ENCODE results near the gene DOCK2. TPM values are rescaled to one million over a fixed set of nuclear protein-coding genes. Genes with fewer than 3 reads are reported as not detected.

Gene DOCK2
- total RNA-seq, 4 donors from 2014 or later, result 3.1 to 3.9 (median 3.3) TPM

- no peak overlapping the region for H3K4me3 ChIP-seq (ENCODE audit: low read depth, poor library complexity, severe bottlenecking)
- TF ChIP-seq CTCF (IDR thresholded peaks at IDR 0.05) (no peak), POLR2A (IDR thresholded peaks at IDR 0.05) (no peak)
- WGBS, 2 donors, result 72 to 80% methylated on average over 5 of the region's 5 CpGs
- no peak for DNase-seq (ENCODE audit: low spot score in 2 of 2)
- intact Hi-C loops (cut with DNase I; ENCODE audit: low total_unique reads), result no loop called here
Measured at GRCh38 chr5:169935762-169936161, 298.7 kb downstream of the DOCK2 start.

GRCh38 chr5:169938439-169938838, 301.4 kb downstream of the DOCK2 start:
- WGBS, 2 donors, result 91 to 97% methylated on average over 2 of the region's 2 CpGs
- TF ChIP-seq POLR2A (IDR thresholded peaks at IDR 0.05), result no peak
- no peak for TF ChIP-seq CTCF (IDR thresholded peaks at IDR 0.05)
- intact Hi-C loops (cut with DNase I; ENCODE audit: low total_unique reads), result no loop called here
- H3K4me3 ChIP-seq (ENCODE audit: low read depth, poor library complexity, severe bottlenecking), result no peak overlapping the region
- DNase-seq (ENCODE audit: low spot score in 2 of 2), result no peak

GRCh38 chr5:169939731-169940130, 302.7 kb downstream of the DOCK2 start:
- H3K4me3 ChIP-seq (ENCODE audit: low read depth, poor library complexity, severe bottlenecking), result no peak overlapping the region
- DNase-seq (ENCODE audit: low spot score in 2 of 2), result no peak
- WGBS, 2 donors, result 85 to 92% methylated on average over 2 of the region's 2 CpGs
- intact Hi-C loops (cut with DNase I; ENCODE audit: low total_unique reads), result no loop called here
- TF ChIP-seq POLR2A (IDR thresholded peaks at IDR 0.05) (no peak), CTCF (IDR thresholded peaks at IDR 0.05) (no peak)

- DNase-seq (ENCODE audit: low spot score in 2 of 2), result no peak
- no peak for TF ChIP-seq POLR2A (IDR thresholded peaks at IDR 0.05)
- TF ChIP-seq CTCF (IDR thresholded peaks at IDR 0.05), result no peak
- WGBS, 2 donors, result 74% methylated on average over 7 of the region's 7 CpGs
- intact Hi-C loops (cut with DNase I; ENCODE audit: low total_unique reads), result no loop called here
- H3K4me3 ChIP-seq (ENCODE audit: low read depth, poor library complexity, severe bottlenecking), result no peak overlapping the region
Measured at GRCh38 chr5:169941542-169941941, 304.5 kb downstream of the DOCK2 start.

- no peak overlapping the region for H3K4me3 ChIP-seq (ENCODE audit: low read depth, poor library complexity, severe bottlenecking)
- TF ChIP-seq CTCF (IDR thresholded peaks at IDR 0.05), result no peak
- TF ChIP-seq POLR2A (IDR thresholded peaks at IDR 0.05), result no peak
- WGBS, 2 donors, result 50 to 60% methylated on average over 1 of the region's 1 CpG
- intact Hi-C loops (cut with DNase I; ENCODE audit: low total_unique reads), result no loop called here
- no peak for DNase-seq (ENCODE audit: low spot score in 2 of 2)
Measured at GRCh38 chr5:169942181-169942580, 305.1 kb downstream of the DOCK2 start.

GRCh38 chr5:169943026-169943425, 306.0 kb downstream of the DOCK2 start:
- H3K4me3 ChIP-seq (ENCODE audit: low read depth, poor library complexity, severe bottlenecking), result no peak overlapping the region
- no peak for TF ChIP-seq CTCF (IDR thresholded peaks at IDR 0.05)
- no peak for TF ChIP-seq POLR2A (IDR thresholded peaks at IDR 0.05)
- DNase-seq (ENCODE audit: low spot score in 2 of 2), result no peak
- intact Hi-C loops (cut with DNase I; ENCODE audit: low total_unique reads), result no loop called here
- 90 to 91% methylated on average over 4 of the region's 4 CpGs for WGBS, 2 donors

All from lower leg skin (tissue), 4 donors.